GM06990 (cell line): ENCODE results near the gene CXCL16.
"Not testable (repeated sequence)": the region's sequence is repeated elsewhere in the genome, so short reads cannot be mapped to it uniquely, and the experiment has no call there.

Experiments used
- DNase-seq: peaks from one replicate; pipeline ENCODE4 v3.0.0-alpha.2; 2011; ENCODE audit not compliant: insufficient read length; ENCODE audit errors: extremely low read depth
- H3K27me3 ChIP-seq: replicated peaks from 2 replicates; pipeline ENCODE4 v1.6.0; 2011; ENCODE audit warnings: low read length; ENCODE audit not compliant: control insufficient read depth, insufficient read depth
- H3K36me3 ChIP-seq: 2 replicates; pipeline ENCODE4 v1.5.1; 2011; ENCODE audit warnings: low read length; ENCODE audit not compliant: control insufficient read depth, insufficient read depth
- H3K4me3 ChIP-seq: replicated peaks from 2 replicates; pipeline ENCODE4 v1.5.1; 2011; ENCODE audit warnings: low read depth, mild to moderate bottlenecking, control low read depth, low read length
- CTCF ChIP-seq: IDR thresholded peaks from 2 replicates; pipeline ENCODE4 v1.5.1; 2011; ENCODE audit warnings: low read length, control low read depth, mild to moderate bottlenecking, inconsistent platforms; ENCODE audit not compliant: insufficient read depth, poor library complexity, severe bottlenecking

The CXCL16 gene

GRCh38 chr17:4693416-4693815 lies 46.3 kb downstream of the CXCL16 start:
- Histone ChIP-seq H3K36me3 (peaks cover 5% of the 10 kb centered on the region), H3K27me3 (no peaks in the 10 kb centered on the region), H3K4me3 (no peak overlapping the region)
- no peak for DNase-seq
- TF ChIP-seq CTCF = no peak

- no peak for TF ChIP-seq CTCF
- no peak for DNase-seq
- H3K4me3 ChIP-seq = no peak overlapping the region
- H3K27me3 ChIP-seq = no peaks in the 10 kb centered on the region
- H3K36me3 ChIP-seq = peaks cover 5% of the 10 kb centered on the region
Measured at GRCh38 chr17:4691686-4692085, 48.0 kb downstream of the CXCL16 start.

- no peak overlapping the region for H3K4me3 ChIP-seq
- no peaks in the 10 kb centered on the region for H3K27me3 ChIP-seq
- H3K36me3 ChIP-seq = peaks cover 5% of the 10 kb centered on the region
Measured at GRCh38 chr17:4690745-4691144, 49.0 kb downstream of the CXCL16 start.

GRCh38 chr17:4689872-4690271 lies 49.9 kb downstream of the CXCL16 start:
- not testable (repeated sequence) for H3K27me3 ChIP-seq, H3K4me3 ChIP-seq, DNase-seq, H3K36me3 ChIP-seq

More at GRCh38 chr17:4690745-4691144, 49.0 kb downstream of the CXCL16 start:
- no peak for DNase-seq
- no peak for TF ChIP-seq CTCF

GRCh38 chr17:4683739-4684138 lies 56.0 kb downstream of the CXCL16 start:
- not testable (repeated sequence) for DNase-seq
- H3K36me3 ChIP-seq = peaks cover 15% of the 10 kb centered on the region

More at GRCh38 chr17:4683739-4684138, 56.0 kb downstream of the CXCL16 start:
- not testable (repeated sequence) for H3K4me3 ChIP-seq, H3K27me3 ChIP-seq
